ENCODE measurements around the gene MEI1. TPM values are rescaled to one million over a fixed set of nuclear protein-coding genes. Genes with fewer than 3 reads are reported as not detected.

The MEI1 gene
- total RNA-seq, 2 donors from 2014 or later: 0.71 to 15.5 TPM

DNA sequence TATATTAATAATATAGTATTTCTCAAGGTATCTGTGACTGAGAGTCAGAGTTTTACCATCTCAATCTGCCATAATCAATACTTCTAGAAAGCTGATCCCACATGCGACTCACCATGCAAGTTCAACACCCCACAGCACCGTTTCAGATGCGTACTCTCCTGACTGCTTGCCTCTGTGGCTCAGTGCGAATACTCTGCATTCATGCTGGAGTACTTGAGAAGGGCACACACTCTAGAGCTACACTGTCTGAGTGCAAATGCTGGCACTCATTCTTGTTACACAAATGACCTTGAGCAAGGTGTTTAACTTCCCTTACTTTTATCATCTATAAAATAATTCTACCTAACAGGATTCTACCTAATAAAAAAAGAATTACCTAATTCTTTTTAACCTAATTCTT is 23.2 kb upstream of the MEI1 start:
- no peak overlapping the region for H3K4me3 ChIP-seq
- H3K9me3 ChIP-seq: no peaks in the 10 kb centered on the region
- H3K27me3 ChIP-seq: no peaks in the 10 kb centered on the region
- peak overlapping the region; percentile 48 to 57 for H3K27ac ChIP-seq
- peaks cover 45% of the 10 kb centered on the region for H3K36me3 ChIP-seq
- H3K4me1 ChIP-seq: peaks cover 0 to 17% of the 10 kb centered on the region in 2 donors
- TF ChIP-seq, protein P1, sequence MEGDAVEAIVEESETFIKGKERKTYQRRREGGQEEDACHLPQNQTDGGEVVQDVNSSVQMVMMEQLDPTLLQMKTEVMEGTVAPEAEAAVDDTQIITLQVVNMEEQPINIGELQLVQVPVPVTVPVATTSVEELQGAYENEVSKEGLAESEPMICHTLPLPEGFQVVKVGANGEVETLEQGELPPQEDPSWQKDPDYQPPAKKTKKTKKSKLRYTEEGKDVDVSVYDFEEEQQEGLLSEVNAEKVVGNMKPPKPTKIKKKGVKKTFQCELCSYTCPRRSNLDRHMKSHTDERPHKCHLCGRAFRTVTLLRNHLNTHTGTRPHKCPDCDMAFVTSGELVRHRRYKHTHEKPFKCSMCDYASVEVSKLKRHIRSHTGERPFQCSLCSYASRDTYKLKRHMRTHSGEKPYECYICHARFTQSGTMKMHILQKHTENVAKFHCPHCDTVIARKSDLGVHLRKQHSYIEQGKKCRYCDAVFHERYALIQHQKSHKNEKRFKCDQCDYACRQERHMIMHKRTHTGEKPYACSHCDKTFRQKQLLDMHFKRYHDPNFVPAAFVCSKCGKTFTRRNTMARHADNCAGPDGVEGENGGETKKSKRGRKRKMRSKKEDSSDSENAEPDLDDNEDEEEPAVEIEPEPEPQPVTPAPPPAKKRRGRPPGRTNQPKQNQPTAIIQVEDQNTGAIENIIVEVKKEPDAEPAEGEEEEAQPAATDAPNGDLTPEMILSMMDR (IDR thresholded peaks at IDR 0.05): no peak
- DNase-seq (ENCODE audit: low spot score): no peak

DNA sequence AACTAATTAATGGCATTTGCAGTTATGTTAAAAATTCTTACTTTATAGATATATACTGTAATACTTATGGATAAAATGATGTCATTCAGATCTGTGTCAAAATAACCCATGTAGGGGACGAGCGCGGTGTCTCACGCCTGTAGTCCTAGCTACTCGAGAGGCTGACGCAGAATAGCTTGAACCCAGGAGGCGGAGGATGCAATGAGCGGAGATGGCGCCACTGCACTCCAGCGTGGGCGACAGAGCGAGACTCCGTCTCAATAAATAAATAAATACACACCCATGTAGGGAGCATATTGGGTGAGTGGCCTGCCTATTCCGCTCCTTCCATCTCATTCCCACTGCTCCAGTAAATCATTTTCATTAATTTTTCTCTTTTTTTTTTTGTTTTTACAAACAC is 17.7 kb upstream of the MEI1 start:
- Histone ChIP-seq H3K27ac (peak overlapping the region; percentile 88 to 90), H3K36me3 (peaks cover 34% of the 10 kb centered on the region), H3K4me1 (peaks cover 0 to 9% of the 10 kb centered on the region in 2 donors), H3K27me3 (no peaks in the 10 kb centered on the region), H3K4me3 (peak overlapping the region; percentile 56 to 61), H3K9me3 (no peaks in the 10 kb centered on the region)
- no peak for DNase-seq (ENCODE audit: low spot score)
- TF ChIP-seq, protein P1 (IDR thresholded peaks at IDR 0.05): no peak

DNA sequence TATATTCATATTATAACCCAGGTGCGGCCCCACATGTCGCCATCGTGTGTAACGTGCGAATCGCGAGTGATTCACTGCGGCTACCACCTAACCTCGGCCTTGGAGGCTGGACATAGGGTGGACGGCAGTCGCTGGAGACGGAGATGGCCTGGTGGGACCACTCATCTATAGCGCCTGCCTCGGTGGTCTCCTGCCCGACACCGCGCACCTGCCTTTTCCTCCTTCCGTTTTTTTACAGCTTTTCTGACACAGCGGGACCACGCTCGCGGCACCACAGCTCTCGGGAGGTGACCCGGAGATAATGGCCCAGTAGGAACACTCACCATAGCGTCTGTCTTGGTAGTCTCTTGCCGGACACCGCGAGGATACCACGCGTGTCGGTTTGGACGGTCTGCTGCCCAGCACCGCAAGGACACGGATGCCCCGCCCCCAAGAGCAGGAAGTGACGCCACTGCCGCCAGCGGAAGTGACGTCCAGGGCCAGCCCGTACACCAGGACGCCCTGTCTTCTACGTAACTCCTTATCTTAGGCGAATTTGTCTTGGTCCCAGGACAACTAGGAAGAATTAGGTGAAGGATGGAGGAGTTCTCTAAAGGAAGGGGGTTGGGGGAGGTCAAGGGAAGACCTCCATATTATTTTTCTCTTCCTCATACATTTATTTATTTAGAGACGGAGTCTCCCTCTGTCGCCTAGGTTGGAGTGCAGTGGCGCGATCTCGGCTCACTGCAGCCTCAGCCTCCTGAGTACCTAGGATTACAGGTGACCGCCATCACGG is 17.1 kb upstream of the MEI1 start:
- no peaks in the 10 kb centered on the region for H3K27me3 ChIP-seq
- DNase-seq (ENCODE audit: low spot score): peak; percentile 93
- H3K4me3 ChIP-seq: peak overlapping the region; percentile 56 to 61
- H3K4me1 ChIP-seq: peaks cover 0 to 14% of the 10 kb centered on the region in 2 donors
- peak overlapping the region; percentile 88 to 90 for H3K27ac ChIP-seq
- H3K9me3 ChIP-seq: no peaks in the 10 kb centered on the region
- TF ChIP-seq, protein P1 (IDR thresholded peaks at IDR 0.05): no peak
- H3K36me3 ChIP-seq: peaks cover 34% of the 10 kb centered on the region

DNA sequence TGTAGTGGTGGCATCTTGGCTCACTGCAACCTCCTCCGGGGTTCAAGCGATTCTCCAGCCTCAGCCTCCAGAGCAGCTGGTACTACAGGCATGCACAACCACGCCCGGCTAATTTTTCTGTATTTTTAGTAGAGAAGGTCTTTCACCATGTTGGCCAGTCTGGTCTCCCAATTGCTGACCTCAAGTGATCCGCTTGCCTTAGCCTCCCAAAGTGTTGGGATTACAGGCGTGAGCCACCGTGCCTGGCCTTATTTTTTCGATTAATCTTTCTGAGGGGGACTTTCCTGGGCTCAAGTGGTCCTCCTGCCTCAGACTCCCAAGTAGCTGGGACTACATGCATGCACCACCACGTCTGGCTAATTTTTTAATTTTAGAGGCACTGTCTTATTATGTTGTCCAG is 16.3 kb upstream of the MEI1 start:
- Histone ChIP-seq H3K27me3 (no peaks in the 10 kb centered on the region), H3K9me3 (no peaks in the 10 kb centered on the region), H3K4me3 (peak overlapping the region in 1 of 2 donors; percentile 61), H3K27ac (peak overlapping the region; percentile 88 to 90), H3K36me3 (peaks cover 27% of the 10 kb centered on the region), H3K4me1 (peaks cover 0 to 23% of the 10 kb centered on the region in 2 donors)
- DNase-seq (ENCODE audit: low spot score): no peak
- TF ChIP-seq, protein P1 (IDR thresholded peaks at IDR 0.05): no peak

DNA sequence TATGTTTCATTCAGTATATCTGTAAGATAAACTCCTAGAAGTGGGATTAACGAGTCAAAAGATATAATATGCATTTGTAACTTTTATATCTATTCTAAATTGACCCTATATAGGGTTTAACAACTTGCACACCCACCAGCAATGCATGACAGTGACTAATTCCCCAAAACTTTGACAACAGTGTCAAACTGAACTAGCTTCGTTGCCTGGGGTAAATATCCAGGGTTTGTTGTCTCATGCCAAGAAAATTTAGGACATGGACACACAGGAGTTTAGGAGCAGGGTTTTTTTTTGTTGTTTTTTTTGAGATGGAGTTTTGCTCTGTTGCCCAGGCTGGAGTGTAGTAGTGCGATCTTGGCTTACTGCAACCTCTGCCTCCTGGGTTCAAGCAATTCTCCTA is 15.7 kb upstream of the MEI1 start:
- Histone ChIP-seq H3K9me3 (no peaks in the 10 kb centered on the region), H3K36me3 (peaks cover 22% of the 10 kb centered on the region), H3K27ac (no peak overlapping the region), H3K4me1 (peaks cover 0 to 24% of the 10 kb centered on the region in 2 donors), H3K27me3 (no peaks in the 10 kb centered on the region), H3K4me3 (no peak overlapping the region)
- TF ChIP-seq, protein P1 (IDR thresholded peaks at IDR 0.05): no peak
- no peak for DNase-seq (ENCODE audit: low spot score)
